AG08395 (cell line): ENCODE measurements around the gene OR4C13.
"Not testable (repeated sequence)": the region's sequence is repeated elsewhere in the genome, so short reads cannot be mapped to it uniquely, and the experiment has no call there.

Experiments
- DNase-seq: peaks from one replicate; pipeline ENCODE4 v3.0.0; 2012; ENCODE audit warnings: mixed read lengths, low spot score

Gene OR4C13

DNA sequence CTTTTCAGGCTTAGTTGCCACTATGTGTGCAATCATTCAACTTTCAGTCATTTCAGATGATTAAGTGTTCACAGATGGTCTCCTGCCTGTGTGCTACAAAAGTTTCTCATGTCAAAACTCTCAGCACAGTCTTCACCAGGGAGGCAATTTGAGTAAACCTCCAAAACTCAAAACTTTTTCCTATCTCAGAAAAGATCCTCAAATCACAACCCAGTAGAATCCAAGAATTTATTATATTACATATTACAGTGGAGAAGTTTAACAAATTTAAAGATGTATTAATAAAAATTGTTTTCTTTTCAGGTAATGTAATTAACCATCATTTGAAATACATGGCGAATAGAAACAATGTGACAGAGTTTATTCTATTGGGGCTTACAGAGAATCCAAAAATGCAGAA, at the start of gene OR4C13:
TSS of gene OR4C13 (plus strand) at position 301 of the 400 bp plus-strand sequence. CDS start at position 333, 32 bp downstream.
- DNase-seq = no peak

DNA sequence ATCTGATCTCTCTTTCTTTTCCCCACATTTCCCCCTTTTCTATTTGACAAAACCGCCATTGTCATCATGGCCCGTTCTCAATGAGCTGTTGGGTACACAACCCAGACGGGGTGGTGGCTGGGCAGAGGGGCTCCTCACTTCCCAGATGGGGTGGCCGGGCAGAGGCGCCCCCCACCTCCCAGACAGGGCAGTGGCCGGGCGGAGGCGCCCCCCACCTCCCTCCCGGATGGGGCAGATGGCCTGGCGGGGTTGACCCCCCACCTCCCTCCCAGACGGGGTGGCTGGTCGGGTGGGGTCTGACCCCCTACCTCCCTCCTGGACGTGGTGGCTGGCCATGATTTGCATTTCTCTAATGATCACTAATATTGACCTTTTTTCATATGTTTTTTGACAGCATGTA, 40.7 kb upstream of the OR4C13 start:
- not testable (repeated sequence) for DNase-seq

DNA sequence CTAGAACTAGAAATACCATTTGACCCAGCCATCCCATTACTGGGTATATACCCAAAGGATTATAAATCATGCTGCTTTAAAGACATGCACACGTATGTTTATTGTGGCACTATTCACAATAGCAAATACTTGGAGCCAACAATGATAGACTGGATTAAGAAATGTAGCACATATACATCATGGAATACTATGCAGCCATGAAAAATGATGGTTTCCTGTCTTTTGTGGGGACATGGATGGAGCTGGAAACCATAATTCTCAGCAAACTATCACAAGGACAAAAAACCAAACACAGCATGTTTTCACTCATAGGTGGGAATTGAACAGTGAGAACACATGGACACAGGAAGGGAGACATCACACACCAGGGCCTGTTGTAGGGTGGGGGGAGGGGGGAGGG, 3.5 kb upstream of the OR4C13 start:
- DNase-seq = not testable (repeated sequence)

DNA sequence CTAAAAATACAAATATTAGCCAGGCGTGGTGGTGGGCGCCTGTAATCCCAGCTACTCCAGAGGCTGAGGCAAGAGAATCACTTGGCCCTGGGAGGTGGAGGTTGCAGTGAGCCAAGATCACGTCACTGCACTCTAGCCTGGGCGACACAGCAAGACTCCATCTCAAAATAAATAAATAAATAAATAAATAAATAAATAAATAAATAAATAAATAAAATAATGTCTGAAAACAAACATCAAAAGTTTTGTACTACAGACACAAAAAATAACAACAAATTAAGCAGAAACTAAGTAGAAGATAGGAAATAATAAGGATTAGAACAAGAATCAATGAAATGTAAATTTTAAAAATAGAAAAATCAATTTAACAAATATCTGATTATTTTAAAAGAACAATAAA, 21.2 kb downstream of the OR4C13 start:
- not testable (repeated sequence) for DNase-seq

DNA sequence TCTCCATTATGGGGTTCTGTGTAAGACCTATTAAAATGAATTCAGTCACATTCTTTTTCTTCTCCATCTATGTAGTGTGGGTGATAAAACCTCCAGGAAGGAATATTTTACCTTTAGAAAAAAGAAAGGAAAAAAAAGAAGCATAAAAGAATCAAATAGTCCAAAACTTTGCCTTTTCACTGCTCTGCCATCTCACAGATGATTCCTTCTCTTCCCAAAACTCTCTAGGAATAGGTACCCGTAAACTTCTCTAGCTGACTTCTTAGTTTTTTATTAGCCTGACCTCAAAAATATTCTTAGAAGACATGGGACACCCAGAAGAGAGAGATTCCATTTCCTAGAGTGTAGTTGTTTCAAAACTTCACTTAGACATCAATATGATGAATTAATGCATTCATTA, 30.2 kb downstream of the OR4C13 start, which contains the start of gene OR4C12:
TSS of gene OR4C12 (minus strand) at position 101 of the 400 bp plus-strand sequence. CDS start at position 67, 34 bp downstream.
- not testable (repeated sequence) for DNase-seq

DNA sequence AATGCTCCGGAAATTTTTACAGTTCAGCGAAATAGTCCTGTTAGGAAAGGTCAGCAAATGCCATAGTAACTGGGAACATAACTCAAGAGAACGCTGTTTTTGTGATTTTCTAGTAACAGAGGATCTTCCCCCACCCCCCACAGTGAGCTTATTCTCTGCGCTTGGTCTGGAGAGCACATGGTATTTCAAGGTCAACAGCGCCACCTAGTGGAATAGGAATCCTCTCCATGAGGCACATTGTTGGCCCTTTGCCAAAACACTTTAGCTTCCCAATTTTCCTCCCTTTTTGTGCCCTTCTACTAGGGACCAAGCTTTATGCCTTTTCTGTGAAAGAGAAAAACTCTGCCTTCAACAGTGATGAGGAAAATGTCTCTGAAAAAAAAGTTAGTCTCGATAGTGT, 43.4 kb downstream of the OR4C13 start:
- no peak for DNase-seq
